Measurements from ENCODE around the gene SLC9A1.
"Not testable (repeated sequence)": the region's sequence is repeated elsewhere in the genome, so short reads cannot be mapped to it uniquely, and the experiment has no call there.

Gene SLC9A1

GRCh38 chr1:27154991-27155781 is at the start of gene SLC9A1:
Gene SLC9A1 (minus strand): TSS chr1:27155125. CDS start chr1:27154334, 791 bp downstream.
- DNase-seq, result peak; percentile 90

GRCh38 chr1:27203946-27204345 is 49.0 kb upstream of the SLC9A1 start:
- no peak for DNase-seq

GRCh38 chr1:27201295-27201694 is 46.4 kb upstream of the SLC9A1 start:
- no peak for DNase-seq

- no peak for DNase-seq
Measured at GRCh38 chr1:27193194-27193593, 38.3 kb upstream of the SLC9A1 start.

- no peak for DNase-seq
Measured at GRCh38 chr1:27192039-27192529, 37.2 kb upstream of the SLC9A1 start.

GRCh38 chr1:27184665-27185064 is 29.7 kb upstream of the SLC9A1 start:
- not testable (repeated sequence) for DNase-seq

GRCh38 chr1:27179979-27180378 is 25.1 kb upstream of the SLC9A1 start:
- no peak for DNase-seq

- DNase-seq, result no peak
Measured at GRCh38 chr1:27179379-27179778, 24.5 kb upstream of the SLC9A1 start.

- no peak for DNase-seq
Measured at GRCh38 chr1:27176954-27177353, 22.0 kb upstream of the SLC9A1 start.

- DNase-seq, result no peak
Measured at GRCh38 chr1:27176323-27176722, 21.4 kb upstream of the SLC9A1 start.

GRCh38 chr1:27172992-27173391 is 18.1 kb upstream of the SLC9A1 start:
- not testable (repeated sequence) for DNase-seq

GRCh38 chr1:27166929-27167328 is 12.0 kb upstream of the SLC9A1 start:
- DNase-seq, result no peak

- no peak for DNase-seq
Measured at GRCh38 chr1:27166351-27166802, 11.5 kb upstream of the SLC9A1 start.

GRCh38 chr1:27163093-27163492 is 8.2 kb upstream of the SLC9A1 start:
- no peak for DNase-seq

GRCh38 chr1:27162090-27162489 is 7.2 kb upstream of the SLC9A1 start:
- no peak for DNase-seq

- no peak for DNase-seq
Measured at GRCh38 chr1:27161594-27161993, 6.7 kb upstream of the SLC9A1 start.

GRCh38 chr1:27157194-27157593 is 2.3 kb upstream of the SLC9A1 start:
- DNase-seq, result no peak

- DNase-seq, result no peak
Measured at GRCh38 chr1:27154469-27154990, 395 bp downstream of the SLC9A1 start.

- no peak for DNase-seq
Measured at GRCh38 chr1:27153927-27154358, 982 bp downstream of the SLC9A1 start.

GRCh38 chr1:27153549-27153886 is 1.4 kb downstream of the SLC9A1 start:
- no peak for DNase-seq

GRCh38 chr1:27152829-27153548 is 1.9 kb downstream of the SLC9A1 start:
- no peak for DNase-seq

- DNase-seq, result no peak
Measured at GRCh38 chr1:27152004-27152828, 2.7 kb downstream of the SLC9A1 start.

GRCh38 chr1:27150641-27151040 is 4.3 kb downstream of the SLC9A1 start:
- DNase-seq, result no peak
